Activated CD4-positive, alpha-beta T cell treated with anti-CD3 and anti-CD28 coated beads for 1 hour (primary cell): ENCODE results near the gene SOD3.

Experiments used
- DNase-seq: peaks from one replicate; pipeline ENCODE4 v3.0.0-alpha.2; 2020

Gene SOD3

GRCh38 chr4:24845902-24846301 is 50.5 kb downstream of the SOD3 start:
- DNase-seq = no peak

GRCh38 chr4:24846716-24847115 is 51.3 kb downstream of the SOD3 start:
- DNase-seq = no peak

GRCh38 chr4:24849351-24849750 is 54.0 kb downstream of the SOD3 start:
- DNase-seq = no peak

GRCh38 chr4:24849756-24850155 is 54.4 kb downstream of the SOD3 start:
- DNase-seq = no peak
